Esophagus muscularis mucosa (tissue), 4 donors: ENCODE results near the gene MYO9B. TPM values are rescaled to one million over a fixed set of nuclear protein-coding genes. Genes with fewer than 3 reads are reported as not detected.

ENCODE experiments used
- DNase-seq: peaks from one replicate; pipeline ENCODE4 v3.0.0-alpha.2; 2017; ENCODE audit errors: extremely low spot score
- H3K27ac ChIP-seq, 4 donors: fragments of 200-600 bp; sonication (generic); replicated peaks in 1 of 4; 1 replicate in 3 of 4; 2 replicates in 1 of 4; pipeline ENCODE4 v1.5.1; 2016 to 2019; ENCODE audit warnings: mild to moderate bottlenecking in 1 of 4
- H3K27me3 ChIP-seq, 4 donors: fragments of 200-600 bp; sonication (generic); one replicate each; pipeline versions ENCODE4 v1.5.1 to v1.6.0; 2016 to 2019
- H3K36me3 ChIP-seq, 4 donors: fragments of 200-600 bp; sonication (generic); one replicate each; pipeline ENCODE4 v1.5.1; 2016 to 2019
- H3K4me1 ChIP-seq, 4 donors: fragments of 200-600 bp; sonication (generic); one replicate each; pipeline ENCODE4 v1.5.1; 2016 to 2019
- H3K4me3 ChIP-seq, 4 donors: fragments of 200-600 bp; sonication (generic); 1 replicate in 2 of 4; 2 replicates in 2 of 4; pipeline ENCODE4 v1.5.1; 2016 to 2019; ENCODE audit warnings: mild to moderate bottlenecking in 4 of 4, moderate library complexity in 1 of 4
- H3K9me3 ChIP-seq, 4 donors: fragments of 200-600 bp; sonication (generic); 1 replicate in 3 of 4; 2 replicates in 1 of 4; pipeline ENCODE4 v1.5.1; 2016 to 2019
- EP300 ChIP-seq: sonication (generic); formaldehyde crosslinking; IDR thresholded peaks from one replicate; pipeline ENCODE4 v1.6.1; 2017; ENCODE audit warnings: antibody characterized with exemption
- POLR2A ChIP-seq: fragments of 450-650 bp; IDR thresholded peaks from one replicate; pipeline ENCODE4 v1.6.1; 2017; ENCODE audit warnings: antibody characterized with exemption, moderate library complexity, mild to moderate bottlenecking, low read depth
- POLR2AphosphoS5 ChIP-seq, 2 donors: sonication (generic); formaldehyde crosslinking; IDR thresholded peaks; one replicate each; pipeline ENCODE4 v1.6.1; 2017; ENCODE audit warnings: antibody characterized with exemption in 2 of 2
- WGBS: methylation state at CpG from one replicate; pipeline ENCODE4 v1.1.5; 2018; 5-methylcytosine and 5-hydroxymethylcytosine counted together
- intact Hi-C: fragments of 100-400 bp; cut with DNase I; formaldehyde crosslinking; loops from one replicate; pipeline ENCODE4 v1.15.1; 2023
- total RNA-seq, 4 donors: library from RNA; depleted of rRNA; stranded (reverse); fragments of >200 nt; gene quantifications; one replicate each; pipeline versions ENCODE4 v1.1.0 to v1.2.1, GENCODE V29; 2016
- TF ChIP-seq, protein P1 (sequence below), 3 experiments: fragments of 200-600 bp in 2 of 3; fragments of 450-650 bp in 1 of 3; sonication (generic) in 2 of 3; IDR thresholded peaks; one replicate each; pipeline ENCODE4 v1.5.1; 2017 to 2019; ENCODE audit warnings: antibody characterized with exemption in 3 of 3, mild to moderate bottlenecking in 2 of 3, moderate library complexity in 1 of 3

The MYO9B gene
- total RNA-seq, 4 donors from 2014 or later, result 52.6 to 73.3 (median 57.7) TPM

DNA sequence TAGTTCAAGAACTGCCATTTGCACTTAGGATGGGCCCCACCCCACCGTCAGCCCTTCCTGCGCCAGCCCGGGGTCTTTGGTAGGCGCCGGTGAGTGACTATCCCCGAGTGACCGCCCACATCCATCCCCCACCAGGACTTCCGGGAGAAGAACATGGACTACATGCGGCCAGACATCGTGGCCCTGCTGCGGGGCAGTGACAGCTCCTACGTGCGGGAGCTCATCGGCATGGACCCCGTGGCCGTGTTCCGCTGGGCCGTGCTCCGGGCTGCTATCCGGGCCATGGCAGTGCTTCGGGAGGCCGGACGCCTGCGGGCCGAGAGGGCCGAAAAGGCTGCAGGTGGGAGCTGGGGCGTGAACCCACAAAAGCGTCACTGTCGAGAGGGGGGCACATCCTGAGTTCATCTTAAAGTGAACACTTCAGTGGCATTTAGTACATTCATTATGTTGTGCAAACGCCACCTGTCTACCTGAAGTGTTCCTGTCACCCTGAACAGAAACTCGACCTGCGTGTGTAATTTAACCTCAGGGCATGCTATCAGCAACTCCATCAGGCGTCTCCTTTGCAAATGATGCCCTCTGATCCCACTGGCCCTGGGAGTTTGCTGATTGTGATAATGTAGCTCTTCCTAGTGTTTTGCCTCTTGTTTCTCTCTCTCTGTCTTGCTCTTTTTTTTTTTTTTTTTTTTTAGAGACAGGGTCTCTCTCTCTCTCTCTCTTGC lies 97.2 kb downstream of the MYO9B start:
- peaks cover 84 to 100% (median 96%) of the 10 kb centered on the region in 4 donors for H3K36me3 ChIP-seq
- no peaks in the 10 kb centered on the region for H3K4me1 ChIP-seq
- TF ChIP-seq, protein P1, sequence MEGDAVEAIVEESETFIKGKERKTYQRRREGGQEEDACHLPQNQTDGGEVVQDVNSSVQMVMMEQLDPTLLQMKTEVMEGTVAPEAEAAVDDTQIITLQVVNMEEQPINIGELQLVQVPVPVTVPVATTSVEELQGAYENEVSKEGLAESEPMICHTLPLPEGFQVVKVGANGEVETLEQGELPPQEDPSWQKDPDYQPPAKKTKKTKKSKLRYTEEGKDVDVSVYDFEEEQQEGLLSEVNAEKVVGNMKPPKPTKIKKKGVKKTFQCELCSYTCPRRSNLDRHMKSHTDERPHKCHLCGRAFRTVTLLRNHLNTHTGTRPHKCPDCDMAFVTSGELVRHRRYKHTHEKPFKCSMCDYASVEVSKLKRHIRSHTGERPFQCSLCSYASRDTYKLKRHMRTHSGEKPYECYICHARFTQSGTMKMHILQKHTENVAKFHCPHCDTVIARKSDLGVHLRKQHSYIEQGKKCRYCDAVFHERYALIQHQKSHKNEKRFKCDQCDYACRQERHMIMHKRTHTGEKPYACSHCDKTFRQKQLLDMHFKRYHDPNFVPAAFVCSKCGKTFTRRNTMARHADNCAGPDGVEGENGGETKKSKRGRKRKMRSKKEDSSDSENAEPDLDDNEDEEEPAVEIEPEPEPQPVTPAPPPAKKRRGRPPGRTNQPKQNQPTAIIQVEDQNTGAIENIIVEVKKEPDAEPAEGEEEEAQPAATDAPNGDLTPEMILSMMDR (IDR thresholded peaks at IDR 0.05), result no peak
- TF ChIP-seq POLR2A (no peak), EP300 (no peak), POLR2AphosphoS5 (IDR thresholded peaks at IDR 0.05) (no peak)
- intact Hi-C loops, result no loop called here
- WGBS, result 90% methylated on average over 18 of the region's 33 CpGs
- H3K4me3 ChIP-seq, result no peak overlapping the region
- no peaks in the 10 kb centered on the region for H3K27me3 ChIP-seq
- DNase-seq, result no peak
- no peaks in the 10 kb centered on the region for H3K9me3 ChIP-seq
- H3K27ac ChIP-seq, result no peak overlapping the region

DNA sequence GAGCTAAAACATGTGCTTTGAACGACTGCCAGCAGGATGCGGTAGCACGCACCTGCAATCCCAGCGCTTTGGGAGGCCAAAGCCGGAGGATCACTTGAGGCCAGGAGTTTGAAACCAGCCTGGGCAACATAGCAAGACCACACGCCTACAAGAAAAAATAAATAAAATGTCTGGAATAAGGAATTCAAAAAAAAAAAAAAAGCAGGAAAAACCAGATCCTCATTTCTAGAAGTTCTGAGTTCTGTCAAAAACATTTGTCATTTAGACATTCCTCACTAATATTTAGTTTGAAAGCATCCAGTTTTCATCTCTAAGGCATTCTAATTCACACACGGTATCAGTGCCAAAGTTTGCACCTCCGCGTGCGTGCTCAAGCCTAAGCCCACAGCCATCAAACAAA lies 102.7 kb downstream of the MYO9B start:
- intact Hi-C loops, result no loop called here

DNA sequence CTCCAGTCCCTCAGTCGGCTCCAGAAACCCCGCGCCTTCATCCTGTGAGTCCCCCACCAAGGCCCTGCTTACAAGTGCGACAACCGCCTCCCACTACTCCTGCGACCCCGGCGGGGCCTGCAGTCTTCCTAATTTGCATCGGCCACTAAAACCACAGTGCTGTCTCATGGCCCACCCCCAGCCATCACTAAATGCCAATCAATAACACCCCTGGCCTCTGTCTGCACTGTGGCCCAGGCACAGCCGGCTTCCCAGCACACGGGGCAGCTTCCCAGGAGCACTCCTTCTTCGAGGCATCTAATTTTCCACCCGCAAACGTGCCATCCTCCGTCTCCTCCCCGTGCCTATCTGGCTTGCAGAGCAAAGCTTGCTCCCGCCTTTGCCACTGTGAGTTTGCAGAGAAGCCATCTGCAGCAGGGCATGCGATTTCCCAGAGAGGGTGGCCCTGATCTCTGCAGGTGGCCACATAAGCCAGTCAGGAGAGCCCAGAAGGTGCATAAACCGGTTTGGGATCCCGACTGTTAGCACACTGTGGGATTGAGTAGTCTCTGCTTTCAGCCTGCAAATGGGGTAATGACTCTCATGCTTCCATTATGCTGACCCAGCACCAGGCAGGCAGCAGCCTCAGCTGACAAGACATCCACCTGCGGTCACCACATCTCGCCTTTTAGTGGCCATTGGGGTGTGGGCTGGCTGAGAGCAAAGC lies 105.6 kb downstream of the MYO9B start:
- intact Hi-C loops, result no loop called here
- 76% methylated on average over 20 of the region's 22 CpGs for WGBS
- Histone ChIP-seq H3K27me3 (no peaks in the 10 kb centered on the region), H3K27ac (no peak overlapping the region), H3K9me3 (no peaks in the 10 kb centered on the region), H3K36me3 (peaks cover 50 to 92% (median 87%) of the 10 kb centered on the region in 4 donors), H3K4me3 (no peak overlapping the region), H3K4me1 (no peaks in the 10 kb centered on the region)
- no peak for DNase-seq
- TF ChIP-seq, protein P1 (IDR thresholded peaks at IDR 0.05), result no peak
- TF ChIP-seq POLR2AphosphoS5 (IDR thresholded peaks at IDR 0.05) (no peak), POLR2A (no peak), EP300 (no peak)

More for the DNA sequence above, 102.7 kb downstream of the MYO9B start:
- TF ChIP-seq, protein P1 (IDR thresholded peaks at IDR 0.05), result no peak
- no peak for TF ChIP-seq POLR2AphosphoS5 (IDR thresholded peaks at IDR 0.05)
- TF ChIP-seq POLR2A, result no peak
- no peak for TF ChIP-seq EP300
- H3K4me1 ChIP-seq, result no peaks in the 10 kb centered on the region
- H3K4me3 ChIP-seq, result no peak overlapping the region
- H3K36me3 ChIP-seq, result peaks cover 54 to 92% (median 89%) of the 10 kb centered on the region in 4 donors
- no peaks in the 10 kb centered on the region for H3K9me3 ChIP-seq
- H3K27ac ChIP-seq, result no peak overlapping the region
- DNase-seq, result no peak
- WGBS, result 80% methylated on average over 10 of the region's 10 CpGs
- H3K27me3 ChIP-seq, result no peaks in the 10 kb centered on the region

DNA sequence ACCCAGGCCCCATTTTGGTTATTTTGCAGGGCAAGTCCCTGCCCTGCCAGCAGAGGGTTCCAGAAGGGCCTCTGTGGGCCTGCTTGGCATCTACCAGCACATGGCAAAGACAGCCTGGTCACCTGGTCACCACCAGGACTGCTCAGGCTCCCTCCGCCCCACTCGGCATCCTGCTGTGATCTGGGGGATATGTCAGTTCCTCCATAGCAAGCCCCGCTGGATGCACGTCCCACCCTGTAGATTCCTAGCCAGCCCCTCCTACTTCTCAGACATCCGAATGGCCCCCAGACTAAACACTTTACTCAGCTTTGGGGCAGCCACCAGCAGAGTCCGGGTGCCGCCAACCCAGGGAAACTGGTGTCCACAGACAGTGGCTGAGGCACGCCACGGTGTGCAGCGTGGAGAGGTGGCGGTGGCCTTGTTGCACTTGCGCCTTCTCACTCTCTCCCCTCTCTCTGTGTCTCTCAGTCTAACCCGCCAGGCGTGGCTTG lies 107.7 kb downstream of the MYO9B start:
- Histone ChIP-seq H3K27ac (no peak overlapping the region), H3K27me3 (no peaks in the 10 kb centered on the region), H3K9me3 (no peaks in the 10 kb centered on the region), H3K36me3 (peaks cover 47 to 92% (median 85%) of the 10 kb centered on the region in 4 donors), H3K4me1 (no peaks in the 10 kb centered on the region), H3K4me3 (no peak overlapping the region)
- WGBS, result 95% methylated on average over 12 of the region's 14 CpGs
- TF ChIP-seq POLR2AphosphoS5 (IDR thresholded peaks at IDR 0.05) (no peak), EP300 (no peak), POLR2A (no peak)
- TF ChIP-seq, protein P1 (IDR thresholded peaks at IDR 0.05), result no peak
- intact Hi-C loops, result no loop called here
- DNase-seq, result no peak
